HepG2 (cell line): ENCODE measurements around the gene PXDC1. TPM values are rescaled to one million over a fixed set of nuclear protein-coding genes. Genes with fewer than 3 reads are reported as not detected.
A peak's percentile ranks its signal among the peaks of the same experiment; 100 is the strongest.

Experiments
- AHR ChIP-seq: IDR thresholded peaks from 2 replicates; pipeline ENCODE4 v1.6.1; 2018; ENCODE audit warnings: missing genetic modification reagents, missing compliant biosample characterization
- EHMT2 ChIP-seq: fragments of 200-600 bp; sonication (generic); IDR thresholded peaks from 2 replicates; pipeline ENCODE4 v1.7.0; 2017; ENCODE audit warnings: antibody characterized with exemption, low read depth, low read length, borderline replicate concordance
- HNRNPH1 ChIP-seq: fragments of 200-400 bp; formaldehyde crosslinking; optimal IDR thresholded peaks from 2 replicates; pipeline ENCODE3; 2017; ENCODE audit warnings: mild to moderate bottlenecking, low read depth, low read length
- MTF1 ChIP-seq: sonication (generic); formaldehyde crosslinking; IDR thresholded peaks from 2 replicates; pipeline ENCODE4 v1.5.0; 2020; ENCODE audit warnings: missing genetic modification reagents
- SAFB2 ChIP-seq: sonication (generic); formaldehyde crosslinking; IDR thresholded peaks from 2 replicates; pipeline ENCODE4 v1.5.1; 2020; ENCODE audit warnings: missing genetic modification reagents, low read depth, mild to moderate bottlenecking, borderline replicate concordance
- TCF12 ChIP-seq, 2 experiments: fragments of 450-650 bp in 1 of 2; sonication (generic) in 1 of 2; formaldehyde crosslinking in 1 of 2; IDR thresholded peaks; 2 replicates each; pipeline versions ENCODE4 v1.6.1 to v1.8.0; 2017 to 2022; ENCODE audit warnings: antibody characterized with exemption in 1 of 2, mild to moderate bottlenecking in 1 of 2, missing genetic modification reagents in 1 of 2, moderate library complexity in 1 of 2
- ZC3H13 ChIP-seq: sonication (generic); formaldehyde crosslinking; IDR thresholded peaks from 2 replicates; pipeline ENCODE4 v1.8.1; 2023; ENCODE audit warnings: mild to moderate bottlenecking, missing genetic modification reagents, moderate library complexity
- ZHX2 ChIP-seq, 2 experiments: sonication (generic) in 1 of 2; formaldehyde crosslinking in 1 of 2; IDR thresholded peaks; 2 replicates each; pipeline versions ENCODE4 v1.6.1 to v1.9.0; 2014 to 2022; ENCODE audit warnings: antibody characterized with exemption in 1 of 2, borderline replicate concordance in 1 of 2, inconsistent platforms in 1 of 2, low read depth in 1 of 2, missing genetic modification reagents in 1 of 2
- ZNF20 ChIP-seq: sonication (generic); formaldehyde crosslinking; IDR thresholded peaks from 2 replicates; pipeline ENCODE4 v1.4.0; 2020; ENCODE audit warnings: mild to moderate bottlenecking, moderate library complexity, missing genetic modification reagents
- ZNF367 ChIP-seq: sonication (generic); formaldehyde crosslinking; IDR thresholded peaks from 2 replicates; pipeline ENCODE4 v1.4.0; 2020; ENCODE audit warnings: missing genetic modification reagents, borderline replicate concordance
- ZNF747 ChIP-seq: sonication (generic); formaldehyde crosslinking; IDR thresholded peaks from 2 replicates; pipeline ENCODE4 v1.8.1; 2023; ENCODE audit warnings: missing genetic modification reagents, mild to moderate bottlenecking, borderline replicate concordance
- polyA plus RNA-seq, 8 experiments: library from polyadenylated mRNA; depleted of rRNA in 3 of 8; stranded (reverse) in 7 of 8; unstranded in 1 of 8; fragments of >200 nt; fragmentation: Illumina TruSeq in 4 of 8; extraction: Trizol in 4 of 8; gene quantifications; 2 replicates each; pipeline versions ENCODE4 v1.2.1 to v1.2.3, GENCODE V29; 2011 to 2016; ENCODE audit warnings: low read depth in 4 of 8, missing spikeins in 1 of 8, mixed read lengths in 1 of 8; ENCODE audit not compliant: insufficient read depth in 1 of 8
- total RNA-seq, 5 experiments: library from RNA; depleted of rRNA; stranded (reverse); fragments of >200 nt; fragmentation: Illumina TruSeq; extraction: Trizol; gene quantifications; 2 replicates each; pipeline ENCODE4 v1.2.3, GENCODE V29; 2016; ENCODE audit warnings: low read depth in 1 of 5
- TF ChIP-seq, protein P1 (sequence below): sonication (generic); formaldehyde crosslinking; IDR thresholded peaks from 2 replicates; pipeline ENCODE4 v1.4.0; 2020; ENCODE audit warnings: missing genetic modification reagents
- TF ChIP-seq, protein P2 (sequence below): sonication (generic); formaldehyde crosslinking; IDR thresholded peaks from 2 replicates; pipeline ENCODE4 v1.9.0; 2021; ENCODE audit warnings: mild to moderate bottlenecking, missing genetic modification reagents

Gene PXDC1
- total and polyA plus RNA-seq, 2 of the 13 experiments (the other 11 are each of a cell fraction or from before 2014, with no cell fraction given): 32.4 to 34.7 TPM

DNA sequence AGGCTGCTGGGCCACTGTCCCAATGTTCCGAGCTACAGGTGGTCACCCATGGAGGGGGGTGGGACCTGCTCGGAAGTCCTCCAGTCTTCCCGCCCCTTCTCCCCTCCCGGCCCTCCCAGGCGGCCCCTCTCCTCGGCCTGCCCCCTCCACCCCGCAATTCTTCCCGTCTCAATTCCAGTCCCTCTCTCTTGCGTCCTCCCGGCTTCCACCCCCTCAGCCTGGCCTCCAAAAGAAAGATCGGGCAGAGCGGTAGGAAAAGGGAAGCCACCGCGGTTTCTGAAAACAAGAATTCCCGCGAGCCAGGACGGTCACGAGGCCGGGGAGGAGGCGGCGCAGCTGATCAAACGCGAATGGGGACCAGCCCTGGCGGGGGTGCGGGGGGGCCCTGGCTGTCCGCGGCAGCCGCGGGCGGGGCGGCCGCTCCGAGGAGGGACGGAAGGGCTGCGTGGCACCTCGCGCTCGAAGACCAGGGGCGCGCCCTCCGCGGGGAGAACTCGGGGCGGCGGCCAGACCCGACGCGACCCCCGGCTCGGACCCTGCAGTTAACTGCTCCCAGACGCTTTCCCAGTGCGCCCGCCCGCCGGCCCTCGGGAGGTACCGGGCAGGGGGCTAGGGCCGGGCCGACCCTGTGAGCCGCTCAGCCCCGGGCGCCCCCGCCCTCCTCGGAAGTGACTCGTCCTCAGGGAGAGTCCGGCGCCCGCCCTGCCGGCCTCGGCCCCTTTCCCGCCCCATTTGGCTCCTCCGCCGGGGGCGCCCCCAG lies 1.0 kb downstream of the PXDC1 start (continued):
- TF ChIP-seq ZNF20 (CRISPR knock-in tag): no peak
- TF ChIP-seq ZHX2 (IDR thresholded peaks at IDR 0.05; ENCODE audit: low read depth): no peak
- TF ChIP-seq ZHX2 (CRISPR knock-in tag; IDR thresholded peaks at IDR 0.05; ENCODE audit: borderline replicate concordance): no peak
- peak; percentile 65; the same call in 1 of the 2 replicates for TF ChIP-seq SAFB2
- TF ChIP-seq ZC3H13 (CRISPR knock-in tag): peak; percentile 97
- no peak for TF ChIP-seq AHR
- no peak; the same call in 1 of the 2 replicates for TF ChIP-seq MTF1 (CRISPR knock-in tag)
- peak; percentile 87; the same call in 1 of the 2 replicates for TF ChIP-seq ZNF747 (CRISPR knock-in tag)
- TF ChIP-seq TCF12 (IDR thresholded peaks at IDR 0.05): no peak
- TF ChIP-seq TCF12 (CRISPR knock-in tag; IDR thresholded peaks at IDR 0.05): peak; percentile 91; the same call in 1 of the 2 replicates
- TF ChIP-seq ZNF367 (CRISPR knock-in tag): no peak; the same call in 1 of the 2 replicates
- TF ChIP-seq, protein P1, sequence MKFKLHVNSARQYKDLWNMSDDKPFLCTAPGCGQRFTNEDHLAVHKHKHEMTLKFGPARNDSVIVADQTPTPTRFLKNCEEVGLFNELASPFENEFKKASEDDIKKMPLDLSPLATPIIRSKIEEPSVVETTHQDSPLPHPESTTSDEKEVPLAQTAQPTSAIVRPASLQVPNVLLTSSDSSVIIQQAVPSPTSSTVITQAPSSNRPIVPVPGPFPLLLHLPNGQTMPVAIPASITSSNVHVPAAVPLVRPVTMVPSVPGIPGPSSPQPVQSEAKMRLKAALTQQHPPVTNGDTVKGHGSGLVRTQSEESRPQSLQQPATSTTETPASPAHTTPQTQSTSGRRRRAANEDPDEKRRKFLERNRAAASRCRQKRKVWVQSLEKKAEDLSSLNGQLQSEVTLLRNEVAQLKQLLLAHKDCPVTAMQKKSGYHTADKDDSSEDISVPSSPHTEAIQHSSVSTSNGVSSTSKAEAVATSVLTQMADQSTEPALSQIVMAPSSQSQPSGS: peak; percentile 26; the same call in 1 of the 2 replicates
- TF ChIP-seq HNRNPH1: no peak
- TF ChIP-seq, protein P2, sequence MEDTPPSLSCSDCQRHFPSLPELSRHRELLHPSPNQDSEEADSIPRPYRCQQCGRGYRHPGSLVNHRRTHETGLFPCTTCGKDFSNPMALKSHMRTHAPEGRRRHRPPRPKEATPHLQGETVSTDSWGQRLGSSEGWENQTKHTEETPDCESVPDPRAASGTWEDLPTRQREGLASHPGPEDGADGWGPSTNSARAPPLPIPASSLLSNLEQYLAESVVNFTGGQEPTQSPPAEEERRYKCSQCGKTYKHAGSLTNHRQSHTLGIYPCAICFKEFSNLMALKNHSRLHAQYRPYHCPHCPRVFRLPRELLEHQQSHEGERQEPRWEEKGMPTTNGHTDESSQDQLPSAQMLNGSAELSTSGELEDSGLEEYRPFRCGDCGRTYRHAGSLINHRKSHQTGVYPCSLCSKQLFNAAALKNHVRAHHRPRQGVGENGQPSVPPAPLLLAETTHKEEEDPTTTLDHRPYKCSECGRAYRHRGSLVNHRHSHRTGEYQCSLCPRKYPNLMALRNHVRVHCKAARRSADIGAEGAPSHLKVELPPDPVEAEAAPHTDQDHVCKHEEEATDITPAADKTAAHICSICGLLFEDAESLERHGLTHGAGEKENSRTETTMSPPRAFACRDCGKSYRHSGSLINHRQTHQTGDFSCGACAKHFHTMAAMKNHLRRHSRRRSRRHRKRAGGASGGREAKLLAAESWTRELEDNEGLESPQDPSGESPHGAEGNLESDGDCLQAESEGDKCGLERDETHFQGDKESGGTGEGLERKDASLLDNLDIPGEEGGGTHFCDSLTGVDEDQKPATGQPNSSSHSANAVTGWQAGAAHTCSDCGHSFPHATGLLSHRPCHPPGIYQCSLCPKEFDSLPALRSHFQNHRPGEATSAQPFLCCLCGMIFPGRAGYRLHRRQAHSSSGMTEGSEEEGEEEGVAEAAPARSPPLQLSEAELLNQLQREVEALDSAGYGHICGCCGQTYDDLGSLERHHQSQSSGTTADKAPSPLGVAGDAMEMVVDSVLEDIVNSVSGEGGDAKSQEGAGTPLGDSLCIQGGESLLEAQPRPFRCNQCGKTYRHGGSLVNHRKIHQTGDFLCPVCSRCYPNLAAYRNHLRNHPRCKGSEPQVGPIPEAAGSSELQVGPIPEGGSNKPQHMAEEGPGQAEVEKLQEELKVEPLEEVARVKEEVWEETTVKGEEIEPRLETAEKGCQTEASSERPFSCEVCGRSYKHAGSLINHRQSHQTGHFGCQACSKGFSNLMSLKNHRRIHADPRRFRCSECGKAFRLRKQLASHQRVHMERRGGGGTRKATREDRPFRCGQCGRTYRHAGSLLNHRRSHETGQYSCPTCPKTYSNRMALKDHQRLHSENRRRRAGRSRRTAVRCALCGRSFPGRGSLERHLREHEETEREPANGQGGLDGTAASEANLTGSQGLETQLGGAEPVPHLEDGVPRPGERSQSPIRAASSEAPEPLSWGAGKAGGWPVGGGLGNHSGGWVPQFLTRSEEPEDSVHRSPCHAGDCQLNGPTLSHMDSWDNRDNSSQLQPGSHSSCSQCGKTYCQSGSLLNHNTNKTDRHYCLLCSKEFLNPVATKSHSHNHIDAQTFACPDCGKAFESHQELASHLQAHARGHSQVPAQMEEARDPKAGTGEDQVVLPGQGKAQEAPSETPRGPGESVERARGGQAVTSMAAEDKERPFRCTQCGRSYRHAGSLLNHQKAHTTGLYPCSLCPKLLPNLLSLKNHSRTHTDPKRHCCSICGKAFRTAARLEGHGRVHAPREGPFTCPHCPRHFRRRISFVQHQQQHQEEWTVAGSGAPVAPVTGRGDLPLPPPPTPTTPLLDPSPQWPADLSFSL (CRISPR knock-in tag): no peak
- TF ChIP-seq EHMT2: no peak
